ENCODE results near the gene RAD51B. TPM values are rescaled to one million over a fixed set of nuclear protein-coding genes. Genes with fewer than 3 reads are reported as not detected.

Gene RAD51B
- 8.7 and 8.8 TPM in 2 replicates for total RNA-seq

GRCh38 chr14:67819563-67820421 is at the start of gene RAD51B:
TSS of gene RAD51B (plus strand) at chr14:67819779.

GRCh38 chr14:67816326-67817002 is 3.1 kb upstream of the RAD51B start, which contains the start of gene ZFYVE26:
TSS of gene ZFYVE26 (minus strand) at chr14:67816590. CDS start at chr14:67815963, 627 bp downstream.

Other genes starting within 250 kb of the RAD51B start
- 13.4 and 18.3 TPM in 2 replicates for gene PIGH, start 219.5 kb upstream of the RAD51B start, total RNA-seq
- gene ARG2, start 199.9 kb upstream of the RAD51B start, total RNA-seq, result 9.7 and 18.3 TPM in 2 replicates
- 46.7 and 54.3 TPM in 2 replicates for gene VTI1B, start 145.1 kb upstream of the RAD51B start, total RNA-seq
- gene RDH11, start 124.0 kb upstream of the RAD51B start, total RNA-seq, result 90.1 and 112 TPM in 2 replicates
- gene RDH12, start 117.9 kb upstream of the RAD51B start, total RNA-seq, result 8.4 and 11.7 TPM in 2 replicates
- 5.8 and 7.8 TPM in 2 replicates for gene ZFYVE26, start 3.2 kb upstream of the RAD51B start, total RNA-seq